ENCODE measurements around the gene GINS2.

- no peak for TF ChIP-seq CTCF (IDR thresholded peaks at IDR 0.05)
- no peak for TF ChIP-seq POLR2A (IDR thresholded peaks at IDR 0.05)
These were observed 46.5 kb upstream of the GINS2 start for GRCh38 chr16:85735225-85735635.
